ENCODE data around the gene STAC2.
A peak's percentile ranks its signal among the peaks of the same experiment; 100 is the strongest.

Gene STAC2

DNA sequence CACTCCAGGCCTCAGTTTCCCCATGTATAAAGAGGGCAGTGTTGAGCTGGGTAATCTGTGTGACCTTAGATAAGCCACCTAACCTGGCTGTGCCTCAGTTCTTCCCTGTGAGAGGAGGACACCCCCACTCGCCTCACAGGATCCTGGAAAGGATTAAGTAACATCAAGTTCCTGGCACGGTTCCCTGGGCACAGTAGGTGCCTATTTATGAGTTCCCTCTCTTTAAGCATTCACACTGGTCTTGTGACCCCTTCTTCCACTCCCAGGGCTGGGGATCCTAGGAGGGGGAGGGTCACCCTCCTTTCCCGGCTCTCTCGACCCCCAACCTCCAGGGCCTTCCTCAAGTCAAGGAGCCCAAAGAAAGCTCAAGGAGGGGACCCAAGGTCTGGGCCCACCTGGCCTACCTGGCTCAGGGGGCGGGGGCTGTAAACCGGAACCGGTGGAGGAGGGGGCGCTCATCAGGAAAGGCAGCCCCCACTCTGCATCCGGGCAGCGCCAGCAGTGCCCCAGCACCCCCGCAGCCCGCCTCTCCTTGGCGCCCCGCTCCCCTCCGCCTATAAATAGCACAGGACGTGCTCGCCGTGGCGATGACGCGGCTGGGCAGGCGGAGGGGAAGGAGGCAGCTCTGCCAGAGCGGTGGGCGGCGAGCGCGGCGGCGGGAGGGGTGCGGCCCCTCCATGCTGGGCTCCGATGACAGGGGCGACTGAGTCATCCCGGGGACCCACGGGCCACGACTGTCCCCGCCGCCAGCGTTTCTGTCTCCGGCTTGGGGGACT is 16.2 kb downstream of the STAC2 start:
- DNase-seq, result peak; percentile 36 to 68 (median 58)

DNA sequence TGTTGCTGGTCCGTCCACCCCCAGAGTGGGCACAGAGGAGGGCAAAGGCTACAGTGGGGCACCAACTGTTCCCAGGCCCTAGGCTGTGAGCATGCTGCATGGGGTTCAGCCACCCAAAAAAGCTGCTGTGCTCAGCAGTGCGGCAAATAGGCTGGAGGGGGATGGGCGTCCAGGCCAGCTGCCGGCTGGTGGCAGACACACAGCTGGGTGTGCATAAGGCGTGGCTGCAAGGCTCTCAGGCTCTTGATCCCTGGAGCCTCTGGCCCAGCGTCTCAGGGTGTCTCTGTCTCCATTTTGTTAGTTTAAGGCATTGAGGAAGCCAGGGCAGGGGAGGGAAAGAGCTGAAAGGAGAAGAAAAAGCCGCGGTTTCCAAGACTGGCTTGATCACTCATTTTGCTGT is 16.9 kb downstream of the STAC2 start:
- DNase-seq, result no peak

DNA sequence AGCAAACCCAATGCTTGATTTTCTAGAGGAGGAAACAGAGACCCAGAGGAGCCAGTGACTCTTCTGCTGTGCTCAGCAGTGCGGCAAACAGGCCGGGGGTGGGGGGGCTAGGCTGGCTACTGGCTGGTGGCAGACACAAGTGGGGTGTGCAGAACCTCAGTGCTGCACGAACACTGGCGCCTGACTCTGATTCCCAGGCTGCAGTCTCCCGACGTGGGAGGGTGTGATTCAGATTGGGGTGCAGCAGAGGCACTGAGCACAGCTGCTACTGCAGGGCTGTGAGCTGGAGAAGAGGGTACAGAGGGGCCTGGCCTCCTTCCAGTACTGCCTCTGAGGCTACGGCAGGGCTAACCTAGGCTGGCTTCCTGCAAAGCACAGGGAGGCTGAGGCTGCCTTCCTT is 17.6 kb downstream of the STAC2 start:
- no peak for DNase-seq

DNA sequence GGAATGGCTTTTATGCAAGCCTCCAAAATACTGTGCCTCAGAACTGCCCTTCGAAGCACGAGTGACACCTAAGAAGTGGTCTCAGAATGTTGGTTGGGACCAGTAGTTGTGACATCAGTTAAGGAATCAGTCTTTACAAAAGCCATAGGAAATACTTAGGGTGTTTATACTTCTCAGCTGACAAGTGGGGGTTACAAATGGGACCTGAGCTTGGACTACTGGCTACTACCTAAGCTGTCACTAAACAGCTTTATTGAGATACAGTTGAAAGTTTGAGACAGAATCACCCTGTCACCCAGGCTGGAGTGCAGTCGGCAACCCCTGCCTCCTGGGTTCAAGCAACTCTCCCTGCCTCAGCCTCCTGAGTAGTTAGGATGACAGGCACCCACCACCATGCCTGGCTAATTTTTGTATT is 20.6 kb downstream of the STAC2 start:
- DNase-seq, result no peak

DNA sequence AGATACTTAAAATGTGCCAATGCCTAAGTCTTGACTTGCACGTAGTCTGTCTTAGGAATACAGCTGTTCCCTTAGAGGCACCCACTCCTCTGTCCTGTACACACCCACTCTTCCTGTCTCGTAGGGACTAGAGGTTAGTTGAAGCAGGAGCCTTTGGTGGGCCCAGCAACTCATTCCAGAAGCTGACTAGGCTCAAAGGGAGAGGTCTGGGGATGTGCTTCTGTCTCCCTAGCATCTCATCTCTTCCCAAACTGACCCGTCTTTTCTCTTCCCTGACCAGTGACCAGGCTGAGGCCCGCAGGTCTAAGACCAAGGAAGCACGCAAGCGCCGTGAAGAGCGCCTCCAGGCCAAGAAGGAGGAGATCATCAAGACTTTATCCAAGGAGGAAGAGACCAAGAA is 21.5 kb downstream of the STAC2 start:
- DNase-seq, result no peak

DNA sequence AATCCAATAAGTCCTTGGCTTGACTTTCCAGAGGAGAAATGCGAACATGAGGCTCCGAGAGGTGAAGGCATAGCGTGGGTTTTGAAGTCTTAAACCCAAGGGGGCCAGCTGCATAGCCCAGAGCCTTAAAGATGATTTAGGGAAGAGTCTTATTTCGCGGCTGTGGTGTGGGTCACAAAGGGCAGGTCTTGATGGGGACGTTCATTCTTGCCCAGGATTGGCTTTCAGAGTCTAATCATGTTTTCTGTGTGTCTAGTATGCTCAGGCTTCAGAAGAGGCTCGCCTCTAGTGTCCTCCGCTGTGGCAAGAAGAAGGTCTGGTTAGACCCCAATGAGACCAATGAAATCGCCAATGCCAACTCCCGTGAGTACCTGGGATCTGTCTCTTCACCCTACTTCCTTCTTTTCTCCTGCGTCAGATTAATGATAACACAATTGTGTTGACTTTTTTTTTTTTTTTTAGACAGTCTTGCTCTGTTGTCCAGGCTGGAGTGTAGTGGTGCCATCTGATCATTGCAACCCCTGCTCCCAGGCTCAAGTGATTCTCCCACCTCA is 24.7 kb downstream of the STAC2 start:
- no peak for DNase-seq

DNA sequence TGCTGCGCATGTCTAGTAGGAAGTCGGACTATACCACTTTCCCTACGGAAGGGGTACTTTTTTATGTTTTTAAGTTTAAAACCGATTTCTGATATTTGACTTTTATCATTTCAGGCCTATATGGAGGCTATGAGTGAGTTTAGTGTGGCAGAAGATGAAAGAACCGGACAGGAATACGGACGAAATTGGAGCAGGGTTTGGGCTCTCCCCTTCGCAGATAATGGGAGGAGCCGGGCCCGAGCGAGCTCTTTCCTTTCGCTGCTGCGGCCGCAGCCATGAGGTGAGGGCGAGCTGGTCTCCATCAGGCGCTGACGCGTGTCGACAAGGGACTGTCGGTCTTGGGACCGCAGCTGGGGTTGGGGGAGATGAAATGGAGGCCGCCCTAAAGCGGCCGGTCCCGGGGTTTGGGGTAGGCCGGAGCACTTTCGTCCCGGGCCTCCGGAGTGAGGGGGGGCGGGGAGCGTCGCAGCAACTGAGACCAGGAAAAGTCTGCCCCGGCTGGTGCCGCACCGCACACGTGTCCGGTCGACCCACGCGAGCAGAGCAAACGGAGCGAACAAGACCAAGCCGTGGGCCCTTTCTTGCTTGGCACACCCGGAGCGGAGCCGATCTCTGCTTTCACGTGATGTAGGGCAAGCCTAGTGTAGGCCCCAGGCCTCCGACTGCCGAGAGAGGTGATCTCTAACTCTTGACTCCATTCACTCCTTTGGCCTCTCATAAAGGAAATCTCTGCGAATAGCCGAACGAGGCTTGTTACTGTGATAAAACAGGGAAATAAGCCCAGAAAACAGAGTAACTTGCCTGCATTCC is 25.5 kb downstream of the STAC2 start, which contains the start of gene RPL19:
TSS of gene RPL19 (plus strand) at position 214 of the 810 bp plus-strand sequence. CDS start at position 276, 62 bp downstream.
- peak; percentile 57 to 85 (median 77) for DNase-seq

DNA sequence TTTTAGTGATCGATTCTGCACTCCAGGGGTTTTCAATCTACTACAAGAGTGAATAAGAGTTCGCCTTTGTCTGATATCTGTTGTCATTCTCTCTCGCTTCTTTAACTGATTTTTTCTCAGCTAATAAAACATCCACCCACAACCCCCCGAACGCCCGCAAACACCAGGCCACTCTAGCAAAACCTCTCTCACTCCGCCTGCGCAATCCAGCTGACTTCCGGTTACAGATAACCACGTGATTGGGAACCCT is 26.0 kb downstream of the STAC2 start:
- peak; percentile 58 to 95 (median 83) for DNase-seq

DNA sequence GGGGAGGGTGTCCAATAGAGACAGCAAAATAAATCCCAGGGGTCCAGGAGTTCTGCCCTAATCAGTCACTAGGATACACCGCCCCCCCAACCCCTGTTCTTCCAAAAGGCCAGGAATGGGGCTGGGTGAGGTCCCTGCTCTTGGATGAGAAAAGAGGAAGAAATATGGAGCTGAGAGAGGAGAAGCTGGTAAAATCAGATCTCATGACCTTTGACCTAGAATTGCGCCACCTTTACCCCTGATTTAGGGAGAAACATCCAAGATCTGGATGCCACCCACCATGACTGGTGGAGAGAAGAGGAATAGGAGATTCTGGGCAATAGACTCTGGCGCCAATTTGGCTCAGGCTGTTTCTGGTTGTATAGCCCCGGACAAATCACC is 27.6 kb downstream of the STAC2 start:
- DNase-seq, result no peak

DNA sequence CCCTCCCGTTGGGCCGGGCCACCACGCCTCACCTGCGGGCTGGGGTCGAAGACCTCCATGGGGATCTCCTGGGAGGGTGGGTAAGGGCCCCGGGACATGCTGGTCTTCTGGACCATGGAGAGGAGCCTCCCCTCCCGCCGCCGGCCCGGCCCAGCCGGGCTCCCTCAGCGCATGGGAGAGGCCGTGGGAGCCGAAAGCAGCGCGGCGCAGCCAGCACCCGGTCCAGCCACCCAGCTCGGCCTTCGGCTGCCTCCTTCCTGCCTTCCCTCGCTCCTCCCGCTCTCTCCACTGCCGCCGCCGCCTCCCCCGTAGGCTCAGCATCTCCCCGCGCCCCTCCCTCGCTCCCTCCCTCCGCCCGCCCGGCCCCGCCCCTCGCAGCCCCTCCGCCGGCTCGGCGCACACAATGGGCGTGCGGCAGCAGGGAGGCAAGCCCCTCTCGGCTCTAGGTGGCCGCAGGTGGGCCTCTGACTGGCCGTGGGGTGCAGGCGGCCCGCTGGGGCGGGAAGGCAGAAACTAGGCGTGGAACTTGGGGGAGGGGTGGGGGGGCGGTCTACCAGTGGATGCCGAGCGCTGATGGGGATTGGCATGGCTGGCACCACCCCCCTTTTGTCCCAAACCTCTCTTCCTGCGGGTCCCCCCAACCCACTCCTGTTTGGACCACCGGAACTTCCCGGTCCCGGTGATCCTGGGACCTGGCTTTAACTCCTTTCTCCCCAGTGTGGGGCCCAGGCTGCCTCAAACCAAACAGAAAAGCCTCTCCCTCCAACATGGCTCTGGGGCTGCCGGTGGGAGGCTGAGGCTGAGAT is 28.2 kb downstream of the STAC2 start, which contains the start of gene CACNB1:
TSS of gene CACNB1 (minus strand) at position 290 of the 806 bp plus-strand sequence. CDS start at position 116, 174 bp downstream.
- DNase-seq, result peak; percentile 50 to 80 (median 58)

DNA sequence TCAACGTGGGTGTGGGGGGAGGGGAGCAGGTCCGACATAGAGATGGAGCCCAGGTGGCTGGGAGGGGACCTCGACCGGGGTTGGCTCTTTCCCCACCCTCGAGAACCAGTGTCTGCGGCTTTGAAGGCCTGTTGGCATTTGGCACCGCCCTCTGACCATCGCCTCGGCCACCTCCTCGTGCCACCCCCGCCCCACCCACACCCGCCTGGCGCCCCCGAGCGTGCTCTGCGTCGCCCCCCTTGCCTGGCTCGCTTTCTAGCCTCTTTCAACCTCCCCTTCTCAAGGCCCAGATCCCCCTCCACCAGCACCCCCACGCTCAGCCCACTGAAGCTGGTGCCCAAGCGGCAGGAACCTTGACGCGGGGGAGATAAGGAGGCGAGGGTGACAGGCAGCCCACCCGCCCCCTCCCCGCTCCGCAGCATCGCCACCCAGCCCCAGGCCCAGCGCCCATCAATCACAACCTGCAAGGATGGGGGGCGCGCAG is 28.9 kb downstream of the STAC2 start:
- DNase-seq, result peak in 1 of 5 experiments; percentile 30

DNA sequence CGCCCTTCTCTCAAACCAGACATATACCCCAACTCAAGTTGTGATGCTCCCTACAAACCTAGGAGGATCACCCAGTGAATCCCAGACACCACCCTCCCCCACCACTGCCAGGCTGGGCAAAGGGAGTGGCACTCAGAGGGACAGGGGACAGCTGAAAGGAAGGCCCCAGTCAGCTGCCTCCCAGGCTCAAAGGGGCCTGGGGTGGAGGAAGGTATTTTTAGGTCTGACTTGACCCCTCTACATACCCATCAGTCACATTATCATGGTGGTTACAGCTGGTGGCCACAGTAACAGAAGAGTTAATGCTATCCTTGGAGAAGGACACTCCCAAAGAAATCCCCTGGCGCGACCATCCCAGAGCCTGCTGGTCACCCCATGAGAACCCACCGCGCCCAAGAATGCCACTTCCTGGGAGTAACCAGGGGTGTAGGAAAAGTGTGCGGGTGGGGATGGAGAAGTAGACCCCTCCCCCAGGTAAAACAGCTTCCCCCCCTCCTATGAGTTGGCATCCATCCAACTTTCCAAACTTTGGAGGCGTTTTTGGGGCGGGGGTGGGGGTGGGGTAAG is 29.4 kb downstream of the STAC2 start:
- DNase-seq, result no peak

DNA sequence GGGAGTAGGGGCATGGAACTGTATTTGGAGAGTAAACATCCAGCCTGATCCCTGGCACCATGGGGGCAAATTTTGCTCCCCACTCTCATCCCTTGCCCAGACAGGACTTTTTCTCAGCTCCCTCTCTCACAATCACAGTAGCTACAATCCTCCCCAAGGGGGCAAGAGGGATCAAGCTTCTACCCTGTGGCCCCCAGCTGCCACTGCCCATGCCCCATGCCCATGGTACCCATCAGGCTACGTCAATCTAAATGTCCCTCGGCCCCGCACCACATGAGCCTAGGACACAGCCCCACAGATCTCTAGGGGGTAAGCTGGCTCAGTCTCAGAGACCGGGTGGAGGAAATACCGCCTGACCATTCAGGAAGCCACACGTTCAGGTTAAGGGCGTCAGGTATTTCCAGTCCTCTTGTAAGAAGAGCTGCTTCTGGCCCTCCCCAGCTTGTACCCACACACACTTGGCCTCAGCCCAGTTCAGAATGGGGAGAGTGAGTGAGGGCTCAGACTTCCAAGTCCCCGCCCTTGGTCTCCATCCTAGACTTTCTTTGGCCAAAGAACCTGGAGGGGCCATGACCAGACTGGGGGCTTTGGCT is 30.1 kb downstream of the STAC2 start:
- DNase-seq, result peak in 2 of 5 experiments; percentile 32 to 44

DNA sequence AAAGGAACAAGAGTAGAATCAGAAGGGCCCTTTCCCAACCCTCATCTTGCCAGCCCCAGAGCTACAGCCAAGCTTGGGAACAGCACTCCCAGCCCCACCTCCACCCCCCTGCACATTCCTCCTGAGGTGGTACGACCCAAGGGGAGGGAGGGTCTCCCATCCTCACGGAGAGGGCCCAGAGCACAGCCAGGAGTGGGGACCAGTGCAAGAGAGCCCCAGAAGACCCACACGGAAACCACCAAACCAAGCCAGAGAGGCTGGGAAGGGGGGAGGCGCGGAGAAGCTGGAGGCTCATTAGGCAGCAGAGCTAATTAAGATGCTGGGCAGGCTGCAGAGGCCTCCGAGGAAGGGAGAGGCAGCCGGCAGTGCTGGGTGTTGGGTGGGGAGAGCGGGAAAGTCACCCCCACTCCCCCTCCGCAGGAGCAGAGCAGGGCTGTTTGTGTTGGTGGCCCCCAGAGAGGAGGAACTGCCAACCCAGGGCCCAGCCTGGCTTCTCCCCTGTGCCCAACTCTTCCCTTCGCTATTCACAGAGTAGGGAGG is 30.7 kb downstream of the STAC2 start:
- no peak for DNase-seq

DNA sequence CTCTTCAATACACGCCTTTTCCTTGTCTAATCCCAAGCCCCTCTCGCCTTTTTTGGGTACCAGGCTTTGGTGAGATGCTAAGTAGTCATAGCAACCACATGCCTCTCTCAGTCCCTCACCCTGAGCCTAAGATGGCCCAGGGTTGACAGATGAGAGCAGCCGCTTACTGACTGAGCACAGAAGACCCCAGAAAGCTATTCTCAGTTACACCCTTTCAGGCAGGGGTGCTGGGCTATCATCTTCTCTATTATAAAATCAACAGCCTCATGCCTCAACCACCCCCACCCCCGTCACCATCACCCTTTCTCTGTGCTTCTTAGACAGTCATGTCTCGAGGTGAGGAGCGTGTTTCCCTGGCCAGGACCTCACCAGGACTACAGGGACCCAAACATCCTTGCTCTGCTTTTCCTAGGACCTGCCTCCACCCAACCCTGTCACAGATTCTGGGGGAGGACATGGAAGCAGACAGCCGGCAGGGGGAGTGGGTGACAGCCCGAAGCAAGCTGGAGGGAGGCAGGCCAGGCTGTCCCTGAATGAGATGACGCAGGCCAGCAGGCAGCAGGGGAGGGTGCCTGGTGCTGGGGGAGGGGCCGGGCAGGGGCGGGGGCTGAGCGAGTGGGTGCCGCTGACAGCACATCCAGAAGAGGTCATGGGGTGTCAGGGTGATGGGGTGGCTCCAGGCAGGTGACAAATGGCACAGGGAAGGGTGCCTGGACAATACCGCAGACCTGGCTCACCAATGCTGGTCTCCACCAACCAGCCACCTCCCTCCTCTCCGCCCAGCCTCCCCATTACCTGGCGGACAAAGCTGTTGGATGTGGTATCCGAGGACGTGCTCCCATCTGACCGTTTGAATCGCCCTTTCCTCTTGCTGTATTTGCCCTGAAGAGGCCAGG is 31.4 kb downstream of the STAC2 start:
- DNase-seq, result no peak

DNA sequence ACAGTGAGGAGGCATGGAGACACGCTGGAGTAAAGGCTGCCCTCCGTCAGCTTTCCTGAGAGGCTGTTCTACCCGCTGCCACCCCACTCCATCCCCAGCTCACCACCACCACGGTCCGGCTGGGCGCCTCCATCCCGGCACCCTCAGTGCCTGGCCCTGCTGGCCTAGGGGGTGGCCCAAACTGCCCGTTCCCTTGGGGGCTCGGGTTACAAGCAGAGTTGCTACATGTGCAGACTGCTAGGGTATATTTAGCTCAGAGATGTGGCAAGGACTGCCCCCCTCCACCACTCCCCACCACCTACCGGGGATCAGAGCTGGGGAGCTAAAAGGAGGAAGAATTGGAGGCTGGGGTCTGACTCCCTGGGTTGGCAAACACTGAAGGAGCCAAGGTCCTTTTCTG is 32.4 kb downstream of the STAC2 start:
- DNase-seq, result no peak

DNA sequence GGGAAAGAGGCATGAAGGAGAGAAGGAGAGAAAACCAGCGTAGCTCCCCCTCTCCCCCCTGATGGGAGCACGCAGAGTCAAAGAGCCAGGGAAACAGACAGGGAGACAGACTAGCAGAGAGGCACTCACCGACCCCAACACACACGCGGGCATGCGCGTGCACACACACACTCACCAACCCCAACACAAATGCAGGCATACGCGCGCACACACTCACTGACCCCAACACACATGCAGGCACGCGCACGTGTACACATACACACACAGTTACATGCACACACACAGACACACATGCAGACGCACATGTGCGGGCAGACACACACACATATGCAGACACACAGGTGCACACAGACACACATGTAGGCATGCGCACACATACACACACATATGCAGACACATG is 32.8 kb downstream of the STAC2 start:
- no peak for DNase-seq

DNA sequence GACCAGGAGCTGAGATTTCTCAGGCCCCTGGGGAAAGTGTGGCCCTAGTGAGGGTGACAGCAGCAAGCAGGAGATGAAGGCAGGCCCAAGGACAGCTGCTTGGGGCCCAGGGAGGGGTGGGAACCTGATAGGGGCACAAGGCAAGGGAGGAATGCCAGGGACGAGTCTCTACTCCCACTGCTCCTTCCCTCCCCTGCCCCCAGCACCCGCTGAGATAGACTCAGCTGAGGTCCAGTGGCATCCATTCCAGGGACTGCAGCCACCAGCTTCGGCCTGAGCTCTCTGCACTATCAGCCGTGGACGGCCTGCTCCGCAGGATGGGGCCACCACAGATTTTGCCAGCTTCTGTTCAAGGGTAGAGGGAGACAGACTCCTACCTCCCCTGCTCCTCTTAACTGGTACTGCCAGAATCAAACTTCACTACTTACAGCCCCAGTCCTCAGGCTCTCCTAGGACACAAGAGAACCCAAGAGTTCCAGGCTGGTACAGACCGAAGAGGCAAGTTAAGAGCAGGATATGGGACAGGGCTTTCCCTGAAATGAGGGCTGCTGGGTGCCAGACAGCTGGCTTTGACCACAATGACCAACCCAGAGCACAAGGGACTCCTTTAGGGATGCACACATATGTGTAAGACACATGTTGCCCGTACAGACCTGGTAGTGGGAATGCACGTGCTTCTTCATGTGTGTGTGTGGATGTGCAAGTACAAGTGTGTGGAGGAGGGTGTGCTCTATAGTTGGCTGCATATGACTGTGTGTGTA is 33.8 kb downstream of the STAC2 start:
- DNase-seq, result no peak

DNA sequence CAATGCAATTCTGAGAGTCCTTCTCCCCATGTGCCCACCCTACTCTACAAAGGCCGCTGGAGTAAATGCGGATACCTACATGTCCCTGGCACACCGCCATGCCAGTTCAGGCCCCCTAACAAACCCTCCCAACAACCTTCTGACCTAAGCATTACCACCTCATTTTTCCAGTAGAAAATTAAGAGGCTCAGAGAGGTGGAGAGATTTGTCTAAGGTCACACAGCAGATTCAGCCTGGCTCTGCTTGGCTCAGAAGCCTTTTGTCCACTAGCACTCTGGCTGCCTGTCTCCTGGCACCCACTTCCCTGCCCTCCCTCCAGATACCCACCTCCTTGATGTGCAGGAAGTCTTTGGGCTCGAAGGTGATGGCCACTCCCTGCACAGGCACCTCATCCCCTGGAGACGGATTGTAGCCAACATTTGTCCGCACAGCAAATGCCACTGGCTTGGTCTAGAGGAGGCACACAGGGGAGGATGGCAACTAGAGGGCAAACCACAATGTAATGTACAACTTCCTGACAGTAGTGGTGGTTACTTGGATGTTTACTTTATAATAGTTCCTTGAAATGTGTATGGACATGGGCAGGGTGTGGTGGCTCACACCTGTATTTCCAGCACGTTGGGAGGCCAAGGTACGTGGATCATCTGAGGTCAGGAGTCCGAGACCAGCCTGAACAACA is 38.5 kb downstream of the STAC2 start:
- DNase-seq, result no peak

Data from T-helper 2 cell (primary cell).